ENCODE results near the gene PIGU. TPM values are rescaled to one million over a fixed set of nuclear protein-coding genes. Genes with fewer than 3 reads are reported as not detected.

Gene PIGU
- total RNA-seq, 1 donor from 2014 or later: 19.8 TPM

DNA sequence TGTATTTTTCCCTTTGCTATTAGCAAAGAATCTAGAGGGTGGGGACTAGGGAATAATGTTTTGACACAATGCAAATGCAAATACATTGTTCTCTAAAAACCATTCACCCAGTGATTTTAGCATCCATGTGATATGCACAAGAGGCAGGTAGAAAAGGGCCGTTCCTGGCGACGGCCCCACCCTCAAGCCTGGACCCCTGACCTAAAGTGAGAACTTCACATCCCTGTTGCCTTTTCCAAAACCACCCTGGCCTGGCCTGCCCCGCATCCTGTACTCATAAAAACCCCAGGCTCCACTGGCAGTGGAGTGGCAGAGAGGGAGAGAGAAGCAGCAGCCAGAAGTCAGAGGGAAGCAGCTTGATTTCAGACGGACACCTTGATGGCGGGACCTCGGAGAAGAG, 69.8 kb downstream of the PIGU start:
- no peaks in the 10 kb centered on the region for H3K27me3 Mint-ChIP-seq (ENCODE audit: low read depth)
- no peak overlapping the region for H3K4me3 Mint-ChIP-seq (ENCODE audit: unreplicated experiment)
- H3K9me3 Mint-ChIP-seq (ENCODE audit: low read depth): peaks cover 2% of the 10 kb centered on the region
- no peak overlapping the region for H3K27ac Mint-ChIP-seq (ENCODE audit: unreplicated experiment)
- TF ChIP-seq, protein P1, sequence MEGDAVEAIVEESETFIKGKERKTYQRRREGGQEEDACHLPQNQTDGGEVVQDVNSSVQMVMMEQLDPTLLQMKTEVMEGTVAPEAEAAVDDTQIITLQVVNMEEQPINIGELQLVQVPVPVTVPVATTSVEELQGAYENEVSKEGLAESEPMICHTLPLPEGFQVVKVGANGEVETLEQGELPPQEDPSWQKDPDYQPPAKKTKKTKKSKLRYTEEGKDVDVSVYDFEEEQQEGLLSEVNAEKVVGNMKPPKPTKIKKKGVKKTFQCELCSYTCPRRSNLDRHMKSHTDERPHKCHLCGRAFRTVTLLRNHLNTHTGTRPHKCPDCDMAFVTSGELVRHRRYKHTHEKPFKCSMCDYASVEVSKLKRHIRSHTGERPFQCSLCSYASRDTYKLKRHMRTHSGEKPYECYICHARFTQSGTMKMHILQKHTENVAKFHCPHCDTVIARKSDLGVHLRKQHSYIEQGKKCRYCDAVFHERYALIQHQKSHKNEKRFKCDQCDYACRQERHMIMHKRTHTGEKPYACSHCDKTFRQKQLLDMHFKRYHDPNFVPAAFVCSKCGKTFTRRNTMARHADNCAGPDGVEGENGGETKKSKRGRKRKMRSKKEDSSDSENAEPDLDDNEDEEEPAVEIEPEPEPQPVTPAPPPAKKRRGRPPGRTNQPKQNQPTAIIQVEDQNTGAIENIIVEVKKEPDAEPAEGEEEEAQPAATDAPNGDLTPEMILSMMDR (IDR thresholded peaks at IDR 0.05): no peak
- peaks cover 13% of the 10 kb centered on the region for H3K4me1 Mint-ChIP-seq (ENCODE audit: low read depth)
- DNase-seq (ENCODE audit: low spot score): no peak
- H3K36me3 Mint-ChIP-seq (ENCODE audit: low read depth): peaks cover 9% of the 10 kb centered on the region

GRCh38 chr20:34604980-34605788, 71.7 kb downstream of the PIGU start:
- Mint-ChIP-seq H3K27ac (ENCODE audit: unreplicated experiment) (no peak overlapping the region), H3K4me3 (ENCODE audit: unreplicated experiment) (no peak overlapping the region), H3K9me3 (ENCODE audit: low read depth) (no peaks in the 10 kb centered on the region), H3K36me3 (ENCODE audit: low read depth) (peaks cover 7% of the 10 kb centered on the region), H3K27me3 (ENCODE audit: low read depth) (no peaks in the 10 kb centered on the region), H3K4me1 (ENCODE audit: low read depth) (peaks cover 17% of the 10 kb centered on the region)
- no peak for DNase-seq (ENCODE audit: low spot score)
- TF ChIP-seq, protein P1 (IDR thresholded peaks at IDR 0.05): no peak

DNA sequence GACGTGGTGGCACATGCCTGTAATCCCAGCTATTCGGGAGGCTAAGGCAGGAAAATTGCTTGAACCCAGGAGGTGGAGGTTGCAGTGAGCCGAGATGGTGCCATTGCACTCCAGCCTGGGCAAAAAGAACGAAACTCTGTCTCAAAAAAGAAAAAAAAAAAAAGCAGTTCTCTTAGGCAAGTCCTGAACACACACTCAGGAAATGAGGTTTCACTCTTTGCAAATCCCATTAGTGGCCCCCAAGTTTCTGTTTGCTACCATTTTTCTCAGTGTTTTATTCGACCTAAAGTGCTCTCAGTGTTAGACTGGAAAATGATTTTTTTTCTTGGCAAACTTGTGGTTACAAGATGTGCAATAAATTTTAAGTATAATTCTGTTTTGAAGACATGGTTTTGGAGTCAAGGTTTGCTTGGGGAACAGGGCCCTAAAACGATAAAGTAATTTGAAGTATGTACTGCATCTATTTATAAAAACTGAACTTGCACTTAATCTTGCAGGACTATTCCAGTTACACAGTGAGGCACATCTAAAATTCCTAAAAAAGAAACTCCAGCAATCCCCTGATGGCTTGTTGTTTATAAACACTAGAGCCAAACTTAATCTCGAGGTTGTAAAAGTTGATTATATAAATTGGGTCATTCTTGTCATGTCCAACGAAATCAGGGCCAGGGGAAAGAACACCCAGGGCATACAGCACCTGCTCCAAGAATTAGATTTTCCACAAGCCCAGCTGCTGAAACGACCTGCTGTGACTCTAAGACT, 75.8 kb downstream of the PIGU start:
- TF ChIP-seq, protein P1 (IDR thresholded peaks at IDR 0.05): no peak
- H3K27me3 Mint-ChIP-seq (ENCODE audit: low read depth): no peaks in the 10 kb centered on the region
- no peak for DNase-seq (ENCODE audit: low spot score)
- H3K4me3 Mint-ChIP-seq (ENCODE audit: unreplicated experiment): no peak overlapping the region
- H3K36me3 Mint-ChIP-seq (ENCODE audit: low read depth): peaks cover 4% of the 10 kb centered on the region
- H3K9me3 Mint-ChIP-seq (ENCODE audit: low read depth): no peaks in the 10 kb centered on the region
- peaks cover 17% of the 10 kb centered on the region for H3K4me1 Mint-ChIP-seq (ENCODE audit: low read depth)
- no peak overlapping the region for H3K27ac Mint-ChIP-seq (ENCODE audit: unreplicated experiment)

DNA sequence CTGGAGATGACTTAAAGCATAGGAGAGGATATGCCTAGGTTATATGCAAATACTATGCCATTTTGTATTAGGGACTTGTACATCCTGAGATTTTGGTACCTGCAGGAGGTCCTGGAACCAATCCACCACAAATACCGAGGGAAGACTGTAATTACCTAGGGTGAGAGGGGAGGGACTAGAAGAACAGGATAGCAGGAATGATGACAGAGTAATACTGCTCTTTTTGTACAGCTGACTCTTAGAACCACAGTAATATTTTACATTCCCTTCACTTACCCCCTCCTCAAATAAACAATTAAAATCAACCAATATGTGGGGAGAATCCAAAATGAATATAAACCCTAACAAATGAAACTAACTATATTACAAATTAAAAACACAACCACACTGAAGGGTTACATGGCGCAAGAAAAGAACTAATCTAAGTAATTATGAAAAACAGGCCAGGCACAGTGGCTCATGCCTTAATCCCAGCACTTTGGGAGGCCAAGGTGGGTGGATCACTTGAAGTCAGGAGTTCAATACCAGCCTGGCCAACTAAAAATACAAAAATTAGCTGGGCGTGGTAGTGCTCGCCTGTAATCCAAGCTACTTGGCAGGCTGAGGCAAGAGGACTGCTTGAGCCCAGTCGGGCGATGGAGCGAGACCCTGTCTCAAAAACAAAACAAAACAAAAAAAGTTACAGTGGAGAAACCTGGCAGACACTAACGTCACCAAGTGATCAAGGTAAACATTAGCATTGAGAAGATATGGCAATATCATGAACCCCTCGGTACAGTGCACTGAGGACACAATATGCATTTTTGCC, 81.3 kb downstream of the PIGU start:
- Mint-ChIP-seq H3K4me3 (ENCODE audit: unreplicated experiment) (no peak overlapping the region), H3K4me1 (ENCODE audit: low read depth) (peaks cover 6% of the 10 kb centered on the region), H3K9me3 (ENCODE audit: low read depth) (no peaks in the 10 kb centered on the region), H3K36me3 (ENCODE audit: low read depth) (peaks cover 4% of the 10 kb centered on the region), H3K27ac (ENCODE audit: unreplicated experiment) (no peak overlapping the region), H3K27me3 (ENCODE audit: low read depth) (no peaks in the 10 kb centered on the region)
- TF ChIP-seq, protein P1 (IDR thresholded peaks at IDR 0.05): no peak
- no peak for DNase-seq (ENCODE audit: low spot score)
